ENCODE data around the gene LSM7. TPM values are rescaled to one million over a fixed set of nuclear protein-coding genes. Genes with fewer than 3 reads are reported as not detected.

LSM7 gene
- polyA plus RNA-seq, 1 donor from 2014 or later, result 550 TPM

GRCh38 chr19:2375353-2376121 lies 47.2 kb upstream of the LSM7 start:
- Histone ChIP-seq H3K36me3 (ENCODE audit: insufficient read depth, low read length) (no peaks in the 10 kb centered on the region), H3K27me3 (ENCODE audit: insufficient read depth, low read depth, low read length) (no peaks in the 10 kb centered on the region), H3K27ac (ENCODE audit: low read length) (no peak overlapping the region), H3K79me2 (replicated peaks; ENCODE audit: insufficient read depth, low read length) (no peaks in the 10 kb centered on the region), H3K4me2 (ENCODE audit: low read length) (no peak overlapping the region), H3K9me3 (ENCODE audit: low read length) (no peaks in the 10 kb centered on the region), H3K4me3 (ENCODE audit: low read length) (no peak overlapping the region), H4K20me1 (ENCODE audit: insufficient read depth) (no peaks in the 10 kb centered on the region), H2AFZ (ENCODE audit: low read depth, low read length) (no peak overlapping the region), H3K9me2 (ENCODE audit: insufficient read depth, low read length) (no peaks in the 10 kb centered on the region), H3F3A (ENCODE audit: insufficient read depth, low read length, poor library complexity, severe bottlenecking) (no peaks in the 10 kb centered on the region), H3K9ac (ENCODE audit: low read length) (no peak overlapping the region)
- TF ChIP-seq TAF1 (IDR thresholded peaks at IDR 0.05; ENCODE audit: low read depth) (no peak), POLR2AphosphoS5 (IDR thresholded peaks at IDR 0.05) (no peak), SMC3 (conservative IDR thresholded peaks at IDR 0.05; ENCODE audit: poor library complexity) (no peak), MXI1 (conservative IDR thresholded peaks at IDR 0.05; ENCODE audit: poor library complexity, severe bottlenecking) (no peak)

- H3F3A ChIP-seq (ENCODE audit: insufficient read depth, low read length, poor library complexity, severe bottlenecking), result no peaks in the 10 kb centered on the region
- H3K4me3 ChIP-seq (ENCODE audit: low read length), result no peak overlapping the region
- no peaks in the 10 kb centered on the region for H3K9me2 ChIP-seq (ENCODE audit: insufficient read depth, low read length)
- H3K27ac ChIP-seq (ENCODE audit: low read length), result no peak overlapping the region
- H3K36me3 ChIP-seq (ENCODE audit: insufficient read depth, low read length), result no peaks in the 10 kb centered on the region
- H3K9me3 ChIP-seq (ENCODE audit: low read length), result no peaks in the 10 kb centered on the region
- TF ChIP-seq MXI1 (conservative IDR thresholded peaks at IDR 0.05; ENCODE audit: poor library complexity, severe bottlenecking) (no peak), CTCF (IDR thresholded peaks at IDR 0.05; ENCODE audit: poor library complexity, severe bottlenecking) (no peak), REST (IDR thresholded peaks at IDR 0.05; ENCODE audit: borderline replicate concordance) (no peak), EZH2 (IDR thresholded peaks at IDR 0.05; ENCODE audit: borderline replicate concordance, insufficient read depth, low read length, poor library complexity, severe bottlenecking) (no peak), POLR2AphosphoS5 (IDR thresholded peaks at IDR 0.05) (no peak), EP300 (conservative IDR thresholded peaks at IDR 0.05; ENCODE audit: poor library complexity, severe bottlenecking) (no peak), SMC3 (conservative IDR thresholded peaks at IDR 0.05; ENCODE audit: poor library complexity) (no peak), RAD21 (conservative IDR thresholded peaks at IDR 0.05) (no peak), TAF1 (IDR thresholded peaks at IDR 0.05; ENCODE audit: low read depth) (no peak)
- no peaks in the 10 kb centered on the region for H3K79me2 ChIP-seq (replicated peaks; ENCODE audit: insufficient read depth, low read length)
- H3K27me3 ChIP-seq (ENCODE audit: insufficient read depth, low read depth, low read length), result no peaks in the 10 kb centered on the region
- no peaks in the 10 kb centered on the region for H4K20me1 ChIP-seq (ENCODE audit: insufficient read depth)
- no peak overlapping the region for H3K9ac ChIP-seq (ENCODE audit: low read length)
- no peak overlapping the region for H2AFZ ChIP-seq (ENCODE audit: low read depth, low read length)
- H3K4me2 ChIP-seq (ENCODE audit: low read length), result no peak overlapping the region
These were observed 46.4 kb upstream of the LSM7 start for GRCh38 chr19:2374808-2375207.

Measured in neural cell (in vitro differentiated cells).